ENCODE results near the gene MED27. TPM values are rescaled to one million over a fixed set of nuclear protein-coding genes. Genes with fewer than 3 reads are reported as not detected.

Gene MED27
- total and polyA plus RNA-seq, 7 donors, result 11.9 to 19.7 (median 15.6) TPM

DNA sequence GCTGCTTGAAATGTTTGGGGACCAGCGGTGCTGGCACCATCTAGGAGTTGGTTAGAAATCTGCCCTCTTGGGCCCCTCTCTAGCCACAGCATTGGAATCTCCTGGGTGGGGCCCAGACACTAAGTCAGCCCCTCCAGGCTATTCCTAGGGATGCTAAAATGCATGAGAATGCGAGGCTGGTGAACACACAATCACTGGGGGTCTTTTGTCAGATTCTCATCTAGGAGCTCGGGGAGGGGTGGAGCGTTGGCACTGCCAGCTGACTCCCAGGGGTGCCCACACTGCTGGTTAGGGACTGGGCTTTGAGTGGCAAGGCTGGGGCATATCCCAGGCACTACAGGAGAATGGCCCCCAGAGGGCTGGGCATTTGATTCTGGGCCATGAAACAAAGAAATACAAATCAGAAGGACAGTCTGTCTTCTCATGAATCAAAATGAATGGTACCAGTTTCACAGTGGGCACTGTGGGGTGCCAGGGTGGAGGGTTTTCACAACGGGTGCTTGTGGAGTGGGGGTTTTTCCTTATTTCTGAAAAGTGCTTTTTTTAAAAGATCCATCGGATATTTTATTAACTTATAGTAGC, 212.0 kb downstream of the MED27 start:
- intact Hi-C loops (cut with DNase I), result no loop called here
- H3K27ac ChIP-seq, result no peak overlapping the region
- no peaks in the 10 kb centered on the region for H3K4me1 ChIP-seq
- H3K4me3 ChIP-seq, result no peak overlapping the region
- WGBS, 2 donors, result 95% methylated on average over 6 of the region's 6 CpGs
- DNase-seq, result no peak
- H3K36me3 ChIP-seq, result peaks cover 0 to 16% (median 0%) of the 10 kb centered on the region in 4 donors
- H3K27me3 ChIP-seq, result no peaks in the 10 kb centered on the region
- no peaks in the 10 kb centered on the region for H3K9me3 ChIP-seq
- TF ChIP-seq POLR2A (IDR thresholded peaks at IDR 0.05) (no peak), POLR2AphosphoS5 (IDR thresholded peaks at IDR 0.05) (no peak), EP300 (IDR thresholded peaks at IDR 0.05) (no peak)
- TF ChIP-seq, protein P1, sequence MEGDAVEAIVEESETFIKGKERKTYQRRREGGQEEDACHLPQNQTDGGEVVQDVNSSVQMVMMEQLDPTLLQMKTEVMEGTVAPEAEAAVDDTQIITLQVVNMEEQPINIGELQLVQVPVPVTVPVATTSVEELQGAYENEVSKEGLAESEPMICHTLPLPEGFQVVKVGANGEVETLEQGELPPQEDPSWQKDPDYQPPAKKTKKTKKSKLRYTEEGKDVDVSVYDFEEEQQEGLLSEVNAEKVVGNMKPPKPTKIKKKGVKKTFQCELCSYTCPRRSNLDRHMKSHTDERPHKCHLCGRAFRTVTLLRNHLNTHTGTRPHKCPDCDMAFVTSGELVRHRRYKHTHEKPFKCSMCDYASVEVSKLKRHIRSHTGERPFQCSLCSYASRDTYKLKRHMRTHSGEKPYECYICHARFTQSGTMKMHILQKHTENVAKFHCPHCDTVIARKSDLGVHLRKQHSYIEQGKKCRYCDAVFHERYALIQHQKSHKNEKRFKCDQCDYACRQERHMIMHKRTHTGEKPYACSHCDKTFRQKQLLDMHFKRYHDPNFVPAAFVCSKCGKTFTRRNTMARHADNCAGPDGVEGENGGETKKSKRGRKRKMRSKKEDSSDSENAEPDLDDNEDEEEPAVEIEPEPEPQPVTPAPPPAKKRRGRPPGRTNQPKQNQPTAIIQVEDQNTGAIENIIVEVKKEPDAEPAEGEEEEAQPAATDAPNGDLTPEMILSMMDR (IDR thresholded peaks at IDR 0.05), result no peak

DNA sequence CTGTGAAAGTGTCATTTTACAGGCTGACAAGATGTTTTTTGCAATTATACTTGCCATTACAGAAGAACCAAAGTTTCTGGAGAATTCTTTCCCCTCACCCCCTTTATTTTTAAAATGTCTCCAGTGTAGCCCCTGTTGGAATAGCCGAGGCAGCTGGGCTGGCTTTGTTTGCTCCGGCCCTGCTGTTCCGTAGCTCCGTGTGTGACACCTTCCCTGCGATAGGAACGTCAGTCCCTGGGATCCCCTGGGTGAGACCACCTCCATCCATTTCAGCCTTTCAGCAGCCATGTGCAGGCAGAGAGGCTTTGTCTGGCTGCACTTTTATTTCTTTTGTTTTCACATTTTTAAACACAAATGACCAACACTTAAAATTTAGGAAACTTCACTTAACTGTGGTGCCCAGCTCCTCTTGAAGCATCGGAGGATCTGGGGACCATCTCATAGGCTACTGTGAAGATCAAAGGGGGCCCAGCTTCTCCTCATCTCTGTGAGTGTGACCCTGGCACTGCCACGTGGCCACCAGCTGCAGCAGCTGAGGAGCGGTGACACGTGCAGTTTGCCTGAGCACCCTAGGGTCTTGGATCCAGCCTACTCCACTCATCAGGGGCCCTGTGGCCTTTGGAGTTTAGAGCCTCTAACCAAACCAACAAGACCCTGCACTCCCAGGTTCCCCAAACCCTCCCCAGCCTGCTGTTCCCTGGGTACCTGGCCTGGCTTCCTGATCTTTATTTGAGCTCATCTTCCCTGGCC, 214.0 kb downstream of the MED27 start:
- intact Hi-C loops (cut with DNase I), result no loop called here
- TF ChIP-seq, protein P1 (IDR thresholded peaks at IDR 0.05), result no peak
- Histone ChIP-seq H3K36me3 (peaks cover 0 to 28% (median 2%) of the 10 kb centered on the region in 4 donors), H3K9me3 (no peaks in the 10 kb centered on the region), H3K27ac (no peak overlapping the region), H3K27me3 (no peaks in the 10 kb centered on the region), H3K4me1 (no peaks in the 10 kb centered on the region), H3K4me3 (no peak overlapping the region)
- DNase-seq, result no peak
- 92 to 94% methylated on average over 10 of the region's 10 CpGs for WGBS, 2 donors

DNA sequence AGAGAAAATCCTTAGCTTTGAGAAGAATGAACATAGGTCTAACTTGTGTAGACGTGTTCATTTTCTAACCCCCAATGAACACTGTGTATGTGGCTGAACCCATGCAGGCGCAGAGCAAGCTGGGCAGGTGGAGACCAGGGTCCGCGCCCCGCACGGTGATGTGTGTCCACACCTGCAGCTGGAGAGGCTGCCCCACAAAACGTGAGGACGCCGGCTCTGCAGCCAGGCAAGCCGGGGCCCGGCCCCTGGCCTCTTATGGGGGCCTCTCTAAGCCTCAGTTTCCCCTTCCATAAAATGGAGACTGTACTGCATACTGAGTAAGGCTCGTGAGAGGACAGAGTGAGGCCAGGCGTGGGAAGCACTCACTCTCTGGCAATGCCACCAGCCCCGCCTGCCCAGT, 215.1 kb downstream of the MED27 start:
- H3K27me3 ChIP-seq, result no peaks in the 10 kb centered on the region
- intact Hi-C loops (cut with DNase I), result no loop called here
- WGBS, 2 donors, result 96 to 97% methylated on average over 14 of the region's 14 CpGs
- peaks cover 0 to 38% (median 2%) of the 10 kb centered on the region in 4 donors for H3K36me3 ChIP-seq
- H3K9me3 ChIP-seq, result no peaks in the 10 kb centered on the region
- H3K4me3 ChIP-seq, result no peak overlapping the region
- H3K4me1 ChIP-seq, result no peaks in the 10 kb centered on the region
- TF ChIP-seq POLR2A (IDR thresholded peaks at IDR 0.05) (no peak), POLR2AphosphoS5 (IDR thresholded peaks at IDR 0.05) (no peak), EP300 (IDR thresholded peaks at IDR 0.05) (no peak)
- TF ChIP-seq, protein P1 (IDR thresholded peaks at IDR 0.05), result no peak
- no peak overlapping the region for H3K27ac ChIP-seq
- no peak for DNase-seq

- intact Hi-C loops (cut with DNase I), result no loop called here
- H3K4me1 ChIP-seq, result no peaks in the 10 kb centered on the region
- DNase-seq, result no peak
- no peak overlapping the region for H3K4me3 ChIP-seq
- no peak overlapping the region for H3K27ac ChIP-seq
- no peak for TF ChIP-seq EP300 (IDR thresholded peaks at IDR 0.05)
- TF ChIP-seq, protein P1 (IDR thresholded peaks at IDR 0.05), result no peak
- TF ChIP-seq POLR2A (IDR thresholded peaks at IDR 0.05), result no peak
- H3K9me3 ChIP-seq, result no peaks in the 10 kb centered on the region
- WGBS, 2 donors, result 78 to 87% methylated on average over 16 of the region's 16 CpGs
- H3K27me3 ChIP-seq, result no peaks in the 10 kb centered on the region
- H3K36me3 ChIP-seq, result peaks cover 0 to 38% (median 2%) of the 10 kb centered on the region in 4 donors
These were observed 216.3 kb downstream of the MED27 start for GRCh38 chr9:131863306-131863896.

Data from sigmoid colon (tissue), 7 donors.